ENCODE data around the gene USP17L27. TPM values are rescaled to one million over a fixed set of nuclear protein-coding genes. Genes with fewer than 3 reads are reported as not detected.
A peak's percentile ranks its signal among the peaks of the same experiment; 100 is the strongest.
"Not testable (repeated sequence)": the region's sequence is repeated elsewhere in the genome, so short reads cannot be mapped to it uniquely, and the experiment has no call there.

USP17L27 gene
- total RNA-seq, 1 donor from 2014 or later, result not detected

- H3K36me3 ChIP-seq; H3K27ac ChIP-seq (replicated peaks); H3K4me1 ChIP-seq; H3K9me3 ChIP-seq (replicated peaks); intact Hi-C loops (cut with micrococcal nuclease); H3K27me3 ChIP-seq (ENCODE audit: low read depth): not testable (repeated sequence)
- peak; percentile 74 for TF ChIP-seq CTCF (IDR thresholded peaks at IDR 0.05; ENCODE audit: borderline replicate concordance)
- H3K4me3 ChIP-seq, result peak overlapping the region; percentile 62
- peak; percentile 53 for DNase-seq
Observed at GRCh38 chr4:9381012-9381534, 37.1 kb downstream of the USP17L27 start.

- H3K4me1 ChIP-seq, result peaks cover 6% of the 10 kb centered on the region
- intact Hi-C loops (cut with micrococcal nuclease), result no loop called here
- DNase-seq, result no peak
- TF ChIP-seq CTCF (IDR thresholded peaks at IDR 0.05; ENCODE audit: borderline replicate concordance), result no peak
- no peaks in the 10 kb centered on the region for H3K36me3 ChIP-seq
- H3K9me3 ChIP-seq (replicated peaks), result no peaks in the 10 kb centered on the region
- no peak overlapping the region for H3K27ac ChIP-seq (replicated peaks)
- no peak overlapping the region for H3K4me3 ChIP-seq
- peaks cover 4% of the 10 kb centered on the region for H3K27me3 ChIP-seq (ENCODE audit: low read depth)
Observed at GRCh38 chr4:9384126-9384525, 40.2 kb downstream of the USP17L27 start.

DNA sequence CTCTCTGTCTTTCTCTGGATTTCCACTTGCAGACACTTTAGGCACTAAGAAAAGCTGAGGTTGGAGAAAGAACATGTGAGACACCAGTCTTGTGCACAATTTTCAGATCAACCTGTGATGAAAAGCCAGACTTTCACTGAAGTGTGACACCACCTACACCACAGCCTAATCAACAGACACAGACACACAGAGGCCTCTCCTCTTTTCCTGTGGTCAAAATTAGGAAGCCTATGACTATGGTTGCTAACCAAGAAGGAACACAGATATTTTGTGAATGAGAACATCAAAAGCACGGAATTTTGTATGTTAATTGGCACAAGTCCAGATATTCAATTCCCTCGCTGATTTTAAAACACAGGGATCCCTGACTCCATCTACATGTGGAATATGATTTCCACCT is 45.1 kb downstream of the USP17L27 start:
- H3K27ac ChIP-seq (replicated peaks); H3K4me1 ChIP-seq; DNase-seq; H3K36me3 ChIP-seq; H3K4me3 ChIP-seq; intact Hi-C loops (cut with micrococcal nuclease); H3K9me3 ChIP-seq (replicated peaks): not testable (repeated sequence)
- H3K27me3 ChIP-seq (ENCODE audit: low read depth), result peaks cover 11% of the 10 kb centered on the region

Other genes with a start within 250 kb of the USP17L27 start
- gene FAM90A26, start 173.7 kb upstream of the USP17L27 start, total RNA-seq, result not detected
- gene USP17L10, start 133.5 kb upstream of the USP17L27 start, total RNA-seq, result not detected
- gene USP17L11, start 128.7 kb upstream of the USP17L27 start, total RNA-seq, result not detected
- gene USP17L12, start 124.0 kb upstream of the USP17L27 start, total RNA-seq, result not detected
- gene USP17L13, start 119.3 kb upstream of the USP17L27 start, total RNA-seq, result not detected
- not detected for gene USP17L15, start 109.8 kb upstream of the USP17L27 start, total RNA-seq
- gene USP17L17, start 100.3 kb upstream of the USP17L27 start, total RNA-seq, result not detected
- gene USP17L18, start 95.5 kb upstream of the USP17L27 start, total RNA-seq, result not detected
- gene USP17L19, start 90.8 kb upstream of the USP17L27 start, total RNA-seq, result not detected
- not detected for gene USP17L20, start 86.0 kb upstream of the USP17L27 start, total RNA-seq
- not detected for gene USP17L21, start 81.3 kb upstream of the USP17L27 start, total RNA-seq
- not detected for gene USP17L22, start 76.5 kb upstream of the USP17L27 start, total RNA-seq
- gene USP17L24, start 19.0 kb upstream of the USP17L27 start, total RNA-seq, result not detected
- gene USP17L25, start 14.2 kb upstream of the USP17L27 start, total RNA-seq, result not detected
- not detected for gene USP17L26, start 9.5 kb upstream of the USP17L27 start, total RNA-seq
- gene USP17L5, start 4.7 kb upstream of the USP17L27 start, total RNA-seq, result not detected
- gene USP17L28, start 4.7 kb downstream of the USP17L27 start, total RNA-seq, result not detected
- gene USP17L29, start 9.5 kb downstream of the USP17L27 start, total RNA-seq, result not detected
- not detected for gene USP17L30, start 19.0 kb downstream of the USP17L27 start, total RNA-seq
- gene DEFB131A, start 100.3 kb downstream of the USP17L27 start, total RNA-seq, result not detected

Data from left ventricle myocardium inferior (tissue), 1 donor.